SU-DHL-6 (cell line): ENCODE measurements around the gene LRRC28.

Experiments used
- EZH2phosphoT487 ChIP-seq: fragments of 200-600 bp; sonication (generic), shearing (Covaris generic); conservative IDR thresholded peaks from 2 replicates; pipeline ENCODE4 v1.6.1; 2018; ENCODE audit warnings: mild to moderate bottlenecking, antibody characterized with exemption, low read length, moderate library complexity, mixed read lengths
- TF ChIP-seq, protein P1 (sequence below): fragments of 200-600 bp; sonication (generic); IDR thresholded peaks from one replicate; pipeline ENCODE4 v1.5.1; 2017; ENCODE audit warnings: antibody characterized with exemption, mild to moderate bottlenecking, low read length, moderate library complexity; ENCODE audit not compliant: insufficient read depth, poor library complexity, severe bottlenecking

DNA sequence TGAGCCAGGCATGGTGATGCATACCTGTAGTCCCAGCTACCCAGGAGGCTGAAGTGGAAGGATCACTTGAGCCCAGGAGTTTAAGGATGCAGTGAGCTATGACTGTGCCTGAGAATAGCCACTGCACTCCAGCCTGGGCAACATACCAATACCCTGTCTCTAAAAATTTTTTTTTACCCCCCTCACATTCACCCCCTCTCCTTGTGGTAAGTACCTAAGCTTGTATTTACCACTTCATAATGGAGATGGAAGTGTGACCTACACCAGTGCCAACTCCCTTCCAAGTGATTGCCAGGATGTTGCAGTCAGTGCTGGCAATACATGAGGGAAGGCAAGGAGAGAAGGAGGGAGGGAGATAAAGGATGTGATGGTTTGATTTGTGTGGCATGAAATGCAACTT is 84.2 kb downstream of the LRRC28 start:
- TF ChIP-seq, protein P1, sequence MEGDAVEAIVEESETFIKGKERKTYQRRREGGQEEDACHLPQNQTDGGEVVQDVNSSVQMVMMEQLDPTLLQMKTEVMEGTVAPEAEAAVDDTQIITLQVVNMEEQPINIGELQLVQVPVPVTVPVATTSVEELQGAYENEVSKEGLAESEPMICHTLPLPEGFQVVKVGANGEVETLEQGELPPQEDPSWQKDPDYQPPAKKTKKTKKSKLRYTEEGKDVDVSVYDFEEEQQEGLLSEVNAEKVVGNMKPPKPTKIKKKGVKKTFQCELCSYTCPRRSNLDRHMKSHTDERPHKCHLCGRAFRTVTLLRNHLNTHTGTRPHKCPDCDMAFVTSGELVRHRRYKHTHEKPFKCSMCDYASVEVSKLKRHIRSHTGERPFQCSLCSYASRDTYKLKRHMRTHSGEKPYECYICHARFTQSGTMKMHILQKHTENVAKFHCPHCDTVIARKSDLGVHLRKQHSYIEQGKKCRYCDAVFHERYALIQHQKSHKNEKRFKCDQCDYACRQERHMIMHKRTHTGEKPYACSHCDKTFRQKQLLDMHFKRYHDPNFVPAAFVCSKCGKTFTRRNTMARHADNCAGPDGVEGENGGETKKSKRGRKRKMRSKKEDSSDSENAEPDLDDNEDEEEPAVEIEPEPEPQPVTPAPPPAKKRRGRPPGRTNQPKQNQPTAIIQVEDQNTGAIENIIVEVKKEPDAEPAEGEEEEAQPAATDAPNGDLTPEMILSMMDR, result no peak
- no peak for TF ChIP-seq EZH2phosphoT487
